Fibroblast of pulmonary artery (primary cell): ENCODE results near the gene COX5B.
"Not testable (repeated sequence)": the region's sequence is repeated elsewhere in the genome, so short reads cannot be mapped to it uniquely, and the experiment has no call there.

Source experiments
- DNase-seq: peaks from one replicate; pipeline ENCODE4 v3.0.0-alpha.2; 2010; ENCODE audit warnings: low read depth
- H3K4me3 ChIP-seq: replicated peaks from 2 replicates; pipeline ENCODE4 v1.5.1; 2011; ENCODE audit warnings: low read depth, mild to moderate bottlenecking, control low read depth, low read length, moderate library complexity
- CTCF ChIP-seq: IDR thresholded peaks from 2 replicates; pipeline ENCODE4 v1.5.1; 2011; ENCODE audit warnings: mild to moderate bottlenecking, control low read depth, low read length, inconsistent platforms; ENCODE audit errors: missing control alignments

Gene COX5B

GRCh38 chr2:97663962-97664635, 18.2 kb downstream of the COX5B start, which contains the start of gene ACTR1B:
Gene ACTR1B, minus strand, starts transcription at chr2:97664044. Its CDS starts 154 bp downstream, at chr2:97663890.
- peak; percentile 61 for TF ChIP-seq CTCF
- DNase-seq: peak; percentile 99

GRCh38 chr2:97664636-97664970, 18.7 kb downstream of the COX5B start:
- no peak for TF ChIP-seq CTCF
- no peak for DNase-seq
- H3K4me3 ChIP-seq: peak overlapping the region; percentile 79

More at GRCh38 chr2:97663962-97664635, 18.2 kb downstream of the COX5B start, which contains the start of gene ACTR1B:
- H3K4me3 ChIP-seq: peak within 1 kb of the TSS; percentile 79

- no peak for DNase-seq
- H3K4me3 ChIP-seq: no peak within 1 kb of the TSS
- TF ChIP-seq CTCF: no peak
Measured at GRCh38 chr2:97669448-97669847, 23.6 kb downstream of the COX5B start, which contains the start of gene C2orf92. Gene C2orf92, plus strand, starts transcription at chr2:97669713. Its CDS starts 76 bp downstream, at chr2:97669789.

GRCh38 chr2:97670471-97670870, 24.6 kb downstream of the COX5B start:
- H3K4me3 ChIP-seq: no peak overlapping the region
- no peak for DNase-seq
- TF ChIP-seq CTCF: no peak

- TF ChIP-seq CTCF: no peak
- no peak for DNase-seq
- no peak overlapping the region for H3K4me3 ChIP-seq
Measured at GRCh38 chr2:97671526-97671925, 25.7 kb downstream of the COX5B start.

- H3K4me3 ChIP-seq, DNase-seq: not testable (repeated sequence)
Measured at GRCh38 chr2:97672606-97673140, 26.8 kb downstream of the COX5B start.

- no peak for TF ChIP-seq CTCF
- H3K4me3 ChIP-seq: no peak overlapping the region
- no peak for DNase-seq
Measured at GRCh38 chr2:97673182-97673914, 27.5 kb downstream of the COX5B start.
